ENCODE measurements around the gene BMPER.

The BMPER gene

DNA sequence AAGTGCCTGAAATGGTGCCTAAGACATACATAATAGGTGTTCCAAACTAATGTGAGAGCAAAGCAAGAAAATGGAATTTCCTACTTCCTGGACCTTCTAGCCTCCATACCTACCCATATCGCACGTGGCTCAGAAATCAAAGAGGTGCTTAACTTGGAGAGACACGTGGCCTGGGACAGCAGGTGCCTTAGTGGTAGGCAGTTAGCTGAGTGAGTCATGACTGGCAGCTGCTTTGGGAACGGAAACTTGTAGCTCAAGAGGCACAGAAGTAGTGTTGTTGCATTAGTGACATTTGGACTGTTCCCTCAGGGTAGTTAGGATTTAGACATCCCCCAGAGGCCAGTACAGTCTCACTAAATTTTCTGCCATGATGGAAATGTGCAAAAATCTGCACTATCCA lies 12.0 kb upstream of the BMPER start:
- H3K4me3 ChIP-seq (ENCODE audit: insufficient read depth, low read length, poor library complexity, severe bottlenecking), result no peak overlapping the region
- H2AFZ ChIP-seq (ENCODE audit: low read depth, low read length, severe bottlenecking), result no peak overlapping the region
- no peaks in the 10 kb centered on the region for H3F3A ChIP-seq (ENCODE audit: insufficient read depth)
- H3K9me2 ChIP-seq (replicated peaks; ENCODE audit: insufficient read depth, low read length), result no peaks in the 10 kb centered on the region
- 0 out of 2 replicates have a peak, but pooled peaks cover 4% of the 10 kb centered on the region for H3K27me3 ChIP-seq (ENCODE audit: low read length)
- no peak overlapping the region for H3K4me2 ChIP-seq (ENCODE audit: low read depth, low read length, poor library complexity, severe bottlenecking)
- H3K79me2 ChIP-seq (ENCODE audit: insufficient read depth, low read length), result no peaks in the 10 kb centered on the region
- TF ChIP-seq, protein P1, sequence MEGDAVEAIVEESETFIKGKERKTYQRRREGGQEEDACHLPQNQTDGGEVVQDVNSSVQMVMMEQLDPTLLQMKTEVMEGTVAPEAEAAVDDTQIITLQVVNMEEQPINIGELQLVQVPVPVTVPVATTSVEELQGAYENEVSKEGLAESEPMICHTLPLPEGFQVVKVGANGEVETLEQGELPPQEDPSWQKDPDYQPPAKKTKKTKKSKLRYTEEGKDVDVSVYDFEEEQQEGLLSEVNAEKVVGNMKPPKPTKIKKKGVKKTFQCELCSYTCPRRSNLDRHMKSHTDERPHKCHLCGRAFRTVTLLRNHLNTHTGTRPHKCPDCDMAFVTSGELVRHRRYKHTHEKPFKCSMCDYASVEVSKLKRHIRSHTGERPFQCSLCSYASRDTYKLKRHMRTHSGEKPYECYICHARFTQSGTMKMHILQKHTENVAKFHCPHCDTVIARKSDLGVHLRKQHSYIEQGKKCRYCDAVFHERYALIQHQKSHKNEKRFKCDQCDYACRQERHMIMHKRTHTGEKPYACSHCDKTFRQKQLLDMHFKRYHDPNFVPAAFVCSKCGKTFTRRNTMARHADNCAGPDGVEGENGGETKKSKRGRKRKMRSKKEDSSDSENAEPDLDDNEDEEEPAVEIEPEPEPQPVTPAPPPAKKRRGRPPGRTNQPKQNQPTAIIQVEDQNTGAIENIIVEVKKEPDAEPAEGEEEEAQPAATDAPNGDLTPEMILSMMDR (IDR thresholded peaks at IDR 0.05; ENCODE audit: insufficient read depth, low read length, poor library complexity, severe bottlenecking), result no peak
- no peak for TF ChIP-seq EZH2phosphoT487 (conservative IDR thresholded peaks at IDR 0.05; ENCODE audit: low read length)
- no peaks in the 10 kb centered on the region for H4K20me1 ChIP-seq (ENCODE audit: low read depth, low read length)
- no peak overlapping the region for H3K9ac ChIP-seq (ENCODE audit: low read length)
- no peaks in the 10 kb centered on the region for H3K36me3 ChIP-seq (ENCODE audit: low read length)
- H3K9me3 ChIP-seq (ENCODE audit: insufficient read depth, low read length), result no peaks in the 10 kb centered on the region
- no peak overlapping the region for H3K27ac ChIP-seq (ENCODE audit: low read depth, low read length)

DNA sequence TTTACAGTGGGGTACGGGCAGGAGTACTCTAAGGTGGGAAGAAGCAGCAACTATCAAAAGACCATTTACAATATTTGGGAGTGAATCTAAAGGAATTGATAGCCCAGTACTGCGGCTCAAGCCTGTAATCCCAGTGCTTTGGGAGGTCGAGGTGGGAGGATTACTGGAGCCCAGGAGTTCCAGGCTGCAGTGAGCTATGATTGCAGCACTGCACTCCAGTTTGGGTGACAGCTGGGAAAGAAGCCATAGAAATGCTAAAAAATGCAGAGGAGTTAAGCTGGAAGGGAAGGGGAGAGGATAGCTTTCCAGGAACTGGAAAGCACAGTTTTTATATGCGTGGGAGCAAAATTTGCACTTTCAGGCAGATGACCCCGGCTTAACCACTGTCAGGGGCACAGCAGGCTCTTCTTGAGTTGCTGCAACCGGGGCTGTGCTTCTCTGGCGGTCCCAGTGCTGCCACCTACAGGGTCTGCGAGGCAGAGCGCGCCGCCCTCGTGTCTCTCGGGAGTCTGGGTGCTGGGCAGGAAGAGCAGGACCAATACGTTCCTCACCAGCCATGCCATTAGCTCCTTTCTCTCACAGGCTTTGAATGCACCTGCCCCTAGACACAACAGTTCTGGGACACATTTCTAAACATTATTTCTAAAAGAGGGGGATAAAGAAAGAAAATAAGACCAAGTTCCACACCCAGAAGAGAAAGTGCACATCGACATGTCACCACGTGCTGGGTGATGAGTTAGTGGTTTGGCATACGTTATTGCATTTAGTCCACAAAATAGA lies 10.1 kb upstream of the BMPER start:
- Histone ChIP-seq H3K27ac (ENCODE audit: low read depth, low read length) (no peak overlapping the region), H2AFZ (ENCODE audit: low read depth, low read length, severe bottlenecking) (no peak overlapping the region), H3K9me3 (ENCODE audit: insufficient read depth, low read length) (no peaks in the 10 kb centered on the region), H3K9me2 (replicated peaks; ENCODE audit: insufficient read depth, low read length) (no peaks in the 10 kb centered on the region), H3F3A (ENCODE audit: insufficient read depth) (no peaks in the 10 kb centered on the region), H3K4me3 (ENCODE audit: insufficient read depth, low read length, poor library complexity, severe bottlenecking) (no peak overlapping the region), H3K4me2 (ENCODE audit: low read depth, low read length, poor library complexity, severe bottlenecking) (no peak overlapping the region), H3K27me3 (ENCODE audit: low read length) (0 out of 2 replicates have a peak, but pooled peaks cover 4% of the 10 kb centered on the region), H4K20me1 (ENCODE audit: low read depth, low read length) (no peaks in the 10 kb centered on the region), H3K36me3 (ENCODE audit: low read length) (no peaks in the 10 kb centered on the region), H3K9ac (ENCODE audit: low read length) (no peak overlapping the region), H3K79me2 (ENCODE audit: insufficient read depth, low read length) (no peaks in the 10 kb centered on the region)
- no peak for TF ChIP-seq EZH2phosphoT487 (conservative IDR thresholded peaks at IDR 0.05; ENCODE audit: low read length)
- TF ChIP-seq, protein P1 (IDR thresholded peaks at IDR 0.05; ENCODE audit: insufficient read depth, low read length, poor library complexity, severe bottlenecking), result peak; percentile 94

DNA sequence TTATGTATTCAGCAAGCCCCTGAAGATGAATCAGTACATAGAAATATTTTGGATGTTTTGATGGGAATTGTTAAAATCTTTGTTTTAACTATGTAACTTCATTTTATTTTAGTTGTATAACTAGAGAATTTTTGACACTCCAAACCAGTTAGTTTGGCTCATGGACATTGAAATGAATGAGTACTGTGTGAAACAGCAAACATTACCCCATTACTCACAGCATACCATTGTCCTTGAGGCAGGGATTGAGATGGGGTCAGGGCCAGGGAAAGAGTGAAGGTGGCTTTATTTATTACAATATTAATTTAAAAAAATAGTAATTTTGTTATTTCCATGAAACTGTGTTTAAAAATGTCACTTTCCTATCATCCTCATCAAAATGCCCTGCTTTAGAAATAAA lies 4.8 kb upstream of the BMPER start:
- Histone ChIP-seq H3K27me3 (ENCODE audit: low read length) (no peaks in the 10 kb centered on the region), H3K9ac (ENCODE audit: low read length) (no peak overlapping the region), H3K4me3 (ENCODE audit: insufficient read depth, low read length, poor library complexity, severe bottlenecking) (no peak overlapping the region), H3K36me3 (ENCODE audit: low read length) (no peaks in the 10 kb centered on the region), H3K9me3 (ENCODE audit: insufficient read depth, low read length) (no peaks in the 10 kb centered on the region), H3K79me2 (ENCODE audit: insufficient read depth, low read length) (no peaks in the 10 kb centered on the region), H3F3A (ENCODE audit: insufficient read depth) (no peaks in the 10 kb centered on the region), H3K4me2 (ENCODE audit: low read depth, low read length, poor library complexity, severe bottlenecking) (no peak overlapping the region), H4K20me1 (ENCODE audit: low read depth, low read length) (no peaks in the 10 kb centered on the region), H3K9me2 (replicated peaks; ENCODE audit: insufficient read depth, low read length) (no peaks in the 10 kb centered on the region), H2AFZ (ENCODE audit: low read depth, low read length, severe bottlenecking) (no peak overlapping the region), H3K27ac (ENCODE audit: low read depth, low read length) (no peak overlapping the region)
- TF ChIP-seq, protein P1 (IDR thresholded peaks at IDR 0.05; ENCODE audit: insufficient read depth, low read length, poor library complexity, severe bottlenecking), result no peak
- TF ChIP-seq EZH2phosphoT487 (conservative IDR thresholded peaks at IDR 0.05; ENCODE audit: low read length), result no peak
